Measurements from ENCODE around the gene RNF169.

DNA sequence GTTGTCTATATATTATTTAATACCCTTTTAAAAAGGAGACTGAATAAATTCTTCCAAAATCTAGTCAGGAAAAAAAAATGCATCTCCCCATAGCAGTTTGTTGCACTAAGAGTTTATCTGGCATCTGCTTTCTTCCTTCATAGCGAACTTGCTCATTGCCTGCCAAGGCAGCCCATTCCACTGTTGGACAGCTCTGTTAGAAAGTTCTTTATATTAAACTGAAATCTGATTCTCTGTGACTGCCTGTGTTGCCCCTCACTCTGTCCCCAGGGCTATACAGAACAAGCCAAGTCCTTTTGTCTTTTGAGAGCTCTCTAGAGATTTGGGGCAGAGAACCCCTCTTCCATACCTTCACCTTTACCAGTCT, 14.1 kb upstream of the RNF169 start:
- TF ChIP-seq, protein P1, sequence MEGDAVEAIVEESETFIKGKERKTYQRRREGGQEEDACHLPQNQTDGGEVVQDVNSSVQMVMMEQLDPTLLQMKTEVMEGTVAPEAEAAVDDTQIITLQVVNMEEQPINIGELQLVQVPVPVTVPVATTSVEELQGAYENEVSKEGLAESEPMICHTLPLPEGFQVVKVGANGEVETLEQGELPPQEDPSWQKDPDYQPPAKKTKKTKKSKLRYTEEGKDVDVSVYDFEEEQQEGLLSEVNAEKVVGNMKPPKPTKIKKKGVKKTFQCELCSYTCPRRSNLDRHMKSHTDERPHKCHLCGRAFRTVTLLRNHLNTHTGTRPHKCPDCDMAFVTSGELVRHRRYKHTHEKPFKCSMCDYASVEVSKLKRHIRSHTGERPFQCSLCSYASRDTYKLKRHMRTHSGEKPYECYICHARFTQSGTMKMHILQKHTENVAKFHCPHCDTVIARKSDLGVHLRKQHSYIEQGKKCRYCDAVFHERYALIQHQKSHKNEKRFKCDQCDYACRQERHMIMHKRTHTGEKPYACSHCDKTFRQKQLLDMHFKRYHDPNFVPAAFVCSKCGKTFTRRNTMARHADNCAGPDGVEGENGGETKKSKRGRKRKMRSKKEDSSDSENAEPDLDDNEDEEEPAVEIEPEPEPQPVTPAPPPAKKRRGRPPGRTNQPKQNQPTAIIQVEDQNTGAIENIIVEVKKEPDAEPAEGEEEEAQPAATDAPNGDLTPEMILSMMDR (IDR thresholded peaks at IDR 0.05): no peak
- no peak for TF ChIP-seq EP300 (IDR thresholded peaks at IDR 0.05)
- TF ChIP-seq POLR2A (IDR thresholded peaks at IDR 0.05): no peak
